ENCODE results near the gene FGR.

- TF ChIP-seq POLR2A (IDR thresholded peaks at IDR 0.05; ENCODE audit: extremely low read depth, insufficient read length): no peak
- TF ChIP-seq CTCF (IDR thresholded peaks at IDR 0.05; ENCODE audit: low read depth, low read length): no peak
- no peak for TF ChIP-seq MYC (IDR thresholded peaks at IDR 0.05; ENCODE audit: low read depth, low read length)
- no peak for TF ChIP-seq MAX (IDR thresholded peaks at IDR 0.05; ENCODE audit: low read depth, low read length)
Observed at GRCh38 chr1:27666294-27666693, 31.3 kb upstream of the FGR start.

Measured in NB4 (cell line).